ENCODE results near the gene CGA.

CGA gene

DNA sequence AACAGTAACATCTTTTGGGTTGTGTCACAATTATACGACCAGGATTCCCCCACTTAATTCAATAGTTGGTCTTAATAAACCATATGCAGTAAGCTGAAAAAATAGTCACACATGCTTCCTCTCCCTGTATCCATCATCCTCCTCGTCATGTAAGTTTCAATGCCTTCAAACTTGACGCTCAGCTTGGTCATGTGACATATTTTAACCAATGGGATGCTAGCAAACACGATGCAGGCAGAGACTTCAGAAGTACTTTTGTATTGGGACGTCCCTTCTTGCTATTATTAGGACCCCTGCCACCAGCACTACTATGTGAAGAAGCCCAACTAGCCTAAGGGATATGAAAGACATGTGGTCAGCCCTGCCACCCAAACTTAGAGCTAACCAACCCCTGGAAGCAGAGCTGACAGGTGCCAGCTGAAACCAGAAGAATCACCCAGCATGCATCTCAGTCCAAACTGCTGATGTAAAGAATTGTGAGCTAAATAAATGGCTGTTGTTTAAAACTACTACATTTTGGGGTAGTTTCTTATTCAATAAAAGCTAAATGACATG lies 49.3 kb downstream of the CGA start:
- TF ChIP-seq, protein P1, sequence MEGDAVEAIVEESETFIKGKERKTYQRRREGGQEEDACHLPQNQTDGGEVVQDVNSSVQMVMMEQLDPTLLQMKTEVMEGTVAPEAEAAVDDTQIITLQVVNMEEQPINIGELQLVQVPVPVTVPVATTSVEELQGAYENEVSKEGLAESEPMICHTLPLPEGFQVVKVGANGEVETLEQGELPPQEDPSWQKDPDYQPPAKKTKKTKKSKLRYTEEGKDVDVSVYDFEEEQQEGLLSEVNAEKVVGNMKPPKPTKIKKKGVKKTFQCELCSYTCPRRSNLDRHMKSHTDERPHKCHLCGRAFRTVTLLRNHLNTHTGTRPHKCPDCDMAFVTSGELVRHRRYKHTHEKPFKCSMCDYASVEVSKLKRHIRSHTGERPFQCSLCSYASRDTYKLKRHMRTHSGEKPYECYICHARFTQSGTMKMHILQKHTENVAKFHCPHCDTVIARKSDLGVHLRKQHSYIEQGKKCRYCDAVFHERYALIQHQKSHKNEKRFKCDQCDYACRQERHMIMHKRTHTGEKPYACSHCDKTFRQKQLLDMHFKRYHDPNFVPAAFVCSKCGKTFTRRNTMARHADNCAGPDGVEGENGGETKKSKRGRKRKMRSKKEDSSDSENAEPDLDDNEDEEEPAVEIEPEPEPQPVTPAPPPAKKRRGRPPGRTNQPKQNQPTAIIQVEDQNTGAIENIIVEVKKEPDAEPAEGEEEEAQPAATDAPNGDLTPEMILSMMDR (IDR thresholded peaks at IDR 0.05; ENCODE audit: control insufficient read depth, insufficient read depth, low read depth, low read length, missing control alignments) = no peak
- no peak overlapping the region for H3K4me3 ChIP-seq (ENCODE audit: control insufficient read depth, low read depth, low read length)
- no peak for DNase-seq (ENCODE audit: low read depth)

DNA sequence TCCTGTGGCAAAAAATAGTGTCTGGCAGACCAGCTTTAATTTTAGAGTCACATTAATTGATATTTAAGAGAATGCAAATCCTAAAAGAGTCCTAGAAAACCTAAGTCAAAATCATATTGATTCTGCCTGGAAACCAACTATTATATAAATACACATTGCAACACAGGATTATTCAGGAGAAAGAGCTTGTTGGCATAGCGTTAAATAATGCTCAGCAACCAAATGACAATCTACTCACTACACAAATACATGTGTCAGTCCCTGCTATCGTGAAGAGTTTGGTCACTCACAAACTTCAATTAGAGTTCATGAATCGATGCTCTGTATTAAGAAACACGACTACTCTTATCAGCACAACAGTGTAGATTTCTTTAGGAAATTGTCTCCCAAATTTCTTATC lies 54.2 kb downstream of the CGA start:
- DNase-seq (ENCODE audit: low read depth) = no peak
- TF ChIP-seq, protein P1 (IDR thresholded peaks at IDR 0.05; ENCODE audit: control insufficient read depth, insufficient read depth, low read depth, low read length, missing control alignments) = no peak
- no peak overlapping the region for H3K4me3 ChIP-seq (ENCODE audit: control insufficient read depth, low read depth, low read length)

All from AG09309 (cell line).